HEK293T (cell line): ENCODE data around the gene HTR1E.

Source experiments
- ARNT ChIP-seq: fragments of 450-650 bp; IDR thresholded peaks from 2 replicates; pipeline ENCODE4 v1.6.1; 2017; ENCODE audit warnings: mild to moderate bottlenecking
- BHLHE40 ChIP-seq: fragments of 450-650 bp; IDR thresholded peaks from 2 replicates; pipeline ENCODE4 v1.6.1; 2016; ENCODE audit warnings: mild to moderate bottlenecking, moderate library complexity, borderline replicate concordance
- ELF4 ChIP-seq: fragments of 450-650 bp; IDR thresholded peaks from 2 replicates; pipeline ENCODE4 v1.6.1; 2017; ENCODE audit warnings: antibody characterized with exemption
- FOXA1 ChIP-seq: fragments of 450-650 bp; IDR thresholded peaks from 2 replicates; pipeline ENCODE4 v1.6.1; 2016; ENCODE audit warnings: mild to moderate bottlenecking
- FOXK2 ChIP-seq: fragments of 450-650 bp; IDR thresholded peaks from 2 replicates; pipeline ENCODE4 v1.6.1; 2016; ENCODE audit warnings: mild to moderate bottlenecking
- FOXM1 ChIP-seq: fragments of 450-650 bp; IDR thresholded peaks from 2 replicates; pipeline ENCODE4 v1.6.1; 2017; ENCODE audit warnings: mild to moderate bottlenecking, borderline replicate concordance
- L3MBTL2 ChIP-seq: fragments of 450-650 bp; conservative IDR thresholded peaks from 2 replicates; pipeline ENCODE4 v1.6.1; 2016; ENCODE audit warnings: mild to moderate bottlenecking
- LEF1 ChIP-seq: fragments of 450-650 bp; IDR thresholded peaks from 2 replicates; pipeline ENCODE4 v1.6.1; 2017; ENCODE audit warnings: mild to moderate bottlenecking, borderline replicate concordance
- NFRKB ChIP-seq: fragments of 450-650 bp; IDR thresholded peaks from 2 replicates; pipeline ENCODE4 v1.6.1; 2016; ENCODE audit warnings: mild to moderate bottlenecking, moderate library complexity
- SP1 ChIP-seq: fragments of 450-650 bp; IDR thresholded peaks from 2 replicates; pipeline ENCODE4 v1.6.1; 2017
- SUZ12 ChIP-seq: fragments of 450-650 bp; IDR thresholded peaks from 2 replicates; pipeline ENCODE4 v1.6.1; 2016; ENCODE audit warnings: mild to moderate bottlenecking
- TARDBP ChIP-seq: fragments of 450-650 bp; IDR thresholded peaks from 2 replicates; pipeline ENCODE4 v1.6.1; 2016
- ZNF384 ChIP-seq: fragments of 450-650 bp; IDR thresholded peaks from 2 replicates; pipeline ENCODE4 v1.6.1; 2016

DNA sequence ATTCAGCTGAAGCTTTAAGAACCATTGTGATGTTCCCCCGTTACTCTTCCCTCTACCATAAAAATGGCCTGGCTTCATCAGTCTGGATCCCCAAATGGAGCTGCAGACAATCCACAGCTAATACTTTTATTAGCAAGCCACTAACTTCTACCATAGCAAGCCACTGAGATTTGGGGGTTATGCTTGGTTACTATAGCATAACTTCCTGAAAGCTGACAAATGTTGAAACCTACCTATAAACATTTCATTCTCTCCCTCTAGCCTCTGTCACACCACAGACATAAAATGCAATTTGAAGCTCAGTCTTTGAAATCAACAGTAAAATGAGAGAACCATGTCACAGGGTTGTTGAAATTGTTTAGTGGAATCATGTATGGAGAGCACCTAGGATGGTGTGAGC, 3.0 kb upstream of the HTR1E start:
- TF ChIP-seq L3MBTL2 (no peak), BHLHE40 (no peak), ELF4 (no peak), SP1 (no peak), TARDBP (no peak), FOXM1 (no peak), FOXK2 (no peak), SUZ12 (no peak), LEF1 (no peak), NFRKB (no peak), ZNF384 (no peak), FOXA1 (no peak), ARNT (no peak)
